Measurements from ENCODE around the gene NXN.

- TF ChIP-seq, protein P1, sequence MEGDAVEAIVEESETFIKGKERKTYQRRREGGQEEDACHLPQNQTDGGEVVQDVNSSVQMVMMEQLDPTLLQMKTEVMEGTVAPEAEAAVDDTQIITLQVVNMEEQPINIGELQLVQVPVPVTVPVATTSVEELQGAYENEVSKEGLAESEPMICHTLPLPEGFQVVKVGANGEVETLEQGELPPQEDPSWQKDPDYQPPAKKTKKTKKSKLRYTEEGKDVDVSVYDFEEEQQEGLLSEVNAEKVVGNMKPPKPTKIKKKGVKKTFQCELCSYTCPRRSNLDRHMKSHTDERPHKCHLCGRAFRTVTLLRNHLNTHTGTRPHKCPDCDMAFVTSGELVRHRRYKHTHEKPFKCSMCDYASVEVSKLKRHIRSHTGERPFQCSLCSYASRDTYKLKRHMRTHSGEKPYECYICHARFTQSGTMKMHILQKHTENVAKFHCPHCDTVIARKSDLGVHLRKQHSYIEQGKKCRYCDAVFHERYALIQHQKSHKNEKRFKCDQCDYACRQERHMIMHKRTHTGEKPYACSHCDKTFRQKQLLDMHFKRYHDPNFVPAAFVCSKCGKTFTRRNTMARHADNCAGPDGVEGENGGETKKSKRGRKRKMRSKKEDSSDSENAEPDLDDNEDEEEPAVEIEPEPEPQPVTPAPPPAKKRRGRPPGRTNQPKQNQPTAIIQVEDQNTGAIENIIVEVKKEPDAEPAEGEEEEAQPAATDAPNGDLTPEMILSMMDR (IDR thresholded peaks at IDR 0.05): no peak
- TF ChIP-seq POLR2A (IDR thresholded peaks at IDR 0.05): no peak
- TF ChIP-seq POLR2AphosphoS5 (IDR thresholded peaks at IDR 0.05): no peak
Measured at GRCh38 chr17:883586-883962, 96.0 kb downstream of the NXN start.
